HG03342 (cell line): ENCODE measurements around the gene PLXNA2.

Experiments
- ATAC-seq: cut with Tn5 transposase; IDR thresholded peaks from one replicate; pipeline ENCODE4 v1.9.1; 2021; ENCODE audit warnings: mild to moderate bottlenecking, moderate library complexity; ENCODE audit not compliant: unreplicated experiment

PLXNA2 gene

DNA sequence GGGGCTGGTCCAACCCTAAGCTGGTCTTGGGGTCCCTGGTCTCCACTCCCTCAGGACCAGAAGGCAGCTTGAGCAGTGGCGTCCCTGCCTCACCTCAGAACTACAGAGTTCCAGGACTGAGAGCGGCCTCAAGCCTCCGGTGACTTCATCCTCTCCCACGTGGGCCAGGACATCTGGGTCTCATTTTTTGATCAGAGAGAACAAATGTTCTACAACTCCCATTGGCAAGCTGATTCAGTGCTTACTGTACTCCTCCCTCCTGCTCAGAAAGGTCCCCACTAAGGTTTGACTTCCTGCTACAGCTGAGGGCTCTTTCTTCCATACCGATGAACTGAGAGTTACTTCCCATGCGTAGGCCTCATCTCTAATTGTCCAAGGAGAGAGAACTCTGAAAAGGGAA, 78.5 kb downstream of the PLXNA2 start:
- ATAC-seq = no peak

DNA sequence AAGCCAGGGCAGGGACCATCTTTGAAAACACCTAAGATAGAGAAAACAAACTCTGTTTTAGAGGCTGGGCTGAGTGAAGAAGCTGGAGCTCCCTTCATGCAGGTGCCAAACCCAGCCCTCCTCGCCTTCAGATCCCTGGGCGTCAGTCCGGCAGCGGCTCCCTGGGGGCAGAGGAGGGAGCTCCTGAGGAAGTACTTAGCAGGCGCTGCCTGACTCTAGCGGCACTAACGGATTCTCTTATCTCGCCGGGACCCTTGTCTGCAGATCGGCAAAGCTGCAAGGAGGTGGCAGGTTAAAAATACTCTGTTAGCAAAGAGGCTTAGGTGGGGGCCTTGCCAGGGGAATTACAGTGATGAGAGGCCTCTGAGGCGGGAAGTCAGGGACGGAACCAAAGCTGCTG, 79.6 kb downstream of the PLXNA2 start:
- ATAC-seq = no peak

DNA sequence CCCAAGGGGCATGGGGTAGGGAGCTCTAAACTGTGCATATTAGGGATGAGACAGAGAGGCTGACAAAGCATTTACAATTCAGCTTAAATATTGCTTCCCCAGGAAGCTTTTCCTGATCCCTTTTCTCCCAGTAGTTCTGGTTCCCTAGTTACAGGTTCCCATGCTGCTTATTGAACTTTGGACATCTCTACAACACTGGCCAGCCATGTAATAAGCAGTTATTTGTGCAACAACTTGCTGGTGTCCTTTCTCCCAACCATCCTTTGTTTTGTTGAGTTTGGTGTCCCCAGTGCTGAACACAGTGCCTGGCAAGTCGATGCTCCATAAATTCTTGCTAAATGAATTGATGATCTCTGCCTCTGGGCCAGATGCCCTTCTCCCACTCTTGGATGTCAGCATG, 80.6 kb downstream of the PLXNA2 start:
- ATAC-seq = no peak

DNA sequence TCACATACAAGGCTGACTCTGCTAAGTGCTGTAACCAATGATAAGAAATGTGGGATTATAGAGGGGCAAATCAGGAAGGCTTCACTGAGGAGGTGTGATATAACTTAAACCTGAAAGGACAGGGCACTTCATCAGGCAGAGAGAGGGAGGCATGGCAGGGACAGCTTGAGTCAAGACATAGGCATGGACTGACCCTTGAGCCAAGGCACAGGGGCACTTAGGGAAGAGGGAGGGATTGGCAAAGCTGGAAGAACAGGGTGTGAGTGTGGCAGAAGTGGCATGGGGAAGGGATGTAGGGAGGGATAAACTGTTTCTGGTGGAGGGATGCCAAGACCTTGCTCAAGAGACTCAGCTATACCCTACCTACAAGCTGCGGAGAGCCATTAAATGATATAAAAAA, 81.3 kb downstream of the PLXNA2 start:
- no peak for ATAC-seq

DNA sequence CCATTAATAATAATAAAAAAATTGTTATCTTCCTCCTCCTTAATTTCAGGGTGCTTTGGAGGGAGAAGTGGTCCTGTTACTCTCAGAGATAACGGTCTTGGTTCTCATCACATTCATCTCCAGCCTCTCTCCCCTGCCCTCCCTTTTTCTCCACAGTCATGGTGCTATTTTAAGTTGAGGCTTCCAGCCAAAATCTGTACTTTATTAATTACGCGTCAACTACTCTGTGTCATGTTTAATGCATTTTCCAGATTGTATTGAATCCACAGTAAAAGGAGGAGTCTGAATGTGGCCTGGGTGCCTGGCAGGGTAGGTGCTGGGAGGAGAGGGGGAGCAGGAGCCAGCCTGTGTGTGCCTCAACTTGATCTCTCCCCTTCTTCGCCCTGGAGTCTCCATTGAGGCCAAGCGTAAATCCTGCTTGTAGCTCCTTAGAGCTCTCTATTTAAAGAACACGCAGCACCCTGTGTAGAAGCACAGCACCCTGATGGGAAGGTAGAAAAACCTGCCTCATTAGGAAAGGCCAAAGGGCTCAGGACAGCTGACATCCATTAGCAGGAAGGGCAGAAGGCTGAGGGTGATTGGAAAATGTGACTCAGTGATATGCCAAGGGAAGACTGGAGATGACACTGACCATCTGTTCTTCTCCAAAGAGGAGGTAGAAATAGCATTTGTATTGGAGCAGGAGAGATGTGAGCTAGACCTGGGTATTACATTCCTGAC, 82.4 kb downstream of the PLXNA2 start:
- ATAC-seq = no peak

DNA sequence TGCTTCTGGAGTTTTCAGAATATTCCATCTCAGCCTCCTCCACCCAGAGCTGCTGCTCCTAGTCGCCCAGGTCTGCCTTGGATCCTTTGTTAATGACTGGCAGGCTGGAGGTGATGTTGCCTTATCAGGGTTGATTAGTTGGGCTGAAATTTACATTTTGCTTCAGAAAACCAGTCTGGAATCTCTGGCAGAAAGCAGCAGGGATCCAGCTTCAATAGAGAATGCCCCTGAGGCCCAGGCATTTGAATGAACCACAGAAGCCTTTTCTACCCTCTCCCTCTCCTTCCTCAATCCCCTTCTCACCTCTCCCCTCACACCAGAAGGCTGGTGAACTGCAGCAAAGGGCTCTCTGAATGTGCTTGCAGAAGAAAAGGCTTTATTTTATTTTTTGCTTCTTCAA, 83.2 kb downstream of the PLXNA2 start:
- no peak for ATAC-seq

DNA sequence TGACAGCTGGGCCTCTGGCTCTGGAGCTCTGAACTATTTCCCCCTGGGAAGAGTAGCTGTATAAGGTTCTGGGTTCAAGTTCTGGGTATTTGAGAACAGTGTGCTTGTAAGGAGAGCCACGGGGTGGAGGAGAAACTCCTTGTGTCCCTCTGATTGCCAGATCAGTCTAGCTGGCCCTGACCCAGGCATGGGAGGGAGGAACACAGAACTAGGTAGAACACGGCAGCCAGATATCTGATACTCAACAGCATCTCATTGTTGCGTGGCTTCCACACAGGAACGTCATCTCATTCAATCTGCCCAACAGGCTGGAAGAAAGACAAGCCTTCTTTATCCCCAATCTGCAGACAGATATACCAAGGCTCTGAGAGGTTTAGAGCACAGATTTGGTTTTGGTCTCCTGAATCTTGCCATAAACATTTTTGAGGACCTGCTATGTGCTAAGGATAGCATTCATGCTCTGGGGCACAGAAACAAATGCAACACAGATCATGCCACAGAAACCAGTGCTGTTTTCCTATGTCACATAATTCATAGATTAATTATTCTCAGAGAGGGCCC, 83.8 kb downstream of the PLXNA2 start:
- ATAC-seq = no peak

DNA sequence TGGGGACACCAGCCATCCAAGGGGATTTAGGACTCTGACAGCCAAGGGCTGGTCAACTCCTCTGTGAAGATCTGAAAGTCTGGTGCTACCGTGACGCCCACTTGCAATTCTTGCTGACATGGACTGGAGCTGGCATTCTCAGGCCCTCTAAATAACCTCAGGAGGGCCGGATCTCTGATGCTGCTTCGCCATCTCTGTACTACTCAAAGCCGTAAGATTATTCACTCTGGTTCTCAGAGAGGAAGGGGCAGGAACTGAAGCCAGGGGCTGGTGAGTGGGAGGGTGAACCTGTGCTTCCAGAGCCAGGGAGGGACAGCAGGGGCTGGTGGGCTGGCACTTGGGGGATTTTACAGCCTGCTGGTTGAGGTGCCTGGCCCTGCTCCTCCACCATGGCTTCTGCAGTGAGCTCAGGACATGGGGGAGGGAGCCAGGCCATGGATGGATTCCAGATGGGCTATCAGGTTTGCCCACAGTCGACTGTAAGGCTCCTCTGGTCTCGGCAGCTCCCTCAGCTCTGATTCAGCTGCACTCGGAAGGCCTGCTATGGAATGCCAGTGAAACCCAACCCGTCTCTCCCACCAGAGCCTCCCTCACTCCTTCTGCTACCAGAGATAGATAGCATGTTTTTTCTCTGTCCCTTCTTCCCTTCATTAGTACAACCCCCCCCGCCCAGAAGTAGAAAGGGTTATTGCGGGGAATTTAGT, 84.5 kb downstream of the PLXNA2 start:
- no peak for ATAC-seq

DNA sequence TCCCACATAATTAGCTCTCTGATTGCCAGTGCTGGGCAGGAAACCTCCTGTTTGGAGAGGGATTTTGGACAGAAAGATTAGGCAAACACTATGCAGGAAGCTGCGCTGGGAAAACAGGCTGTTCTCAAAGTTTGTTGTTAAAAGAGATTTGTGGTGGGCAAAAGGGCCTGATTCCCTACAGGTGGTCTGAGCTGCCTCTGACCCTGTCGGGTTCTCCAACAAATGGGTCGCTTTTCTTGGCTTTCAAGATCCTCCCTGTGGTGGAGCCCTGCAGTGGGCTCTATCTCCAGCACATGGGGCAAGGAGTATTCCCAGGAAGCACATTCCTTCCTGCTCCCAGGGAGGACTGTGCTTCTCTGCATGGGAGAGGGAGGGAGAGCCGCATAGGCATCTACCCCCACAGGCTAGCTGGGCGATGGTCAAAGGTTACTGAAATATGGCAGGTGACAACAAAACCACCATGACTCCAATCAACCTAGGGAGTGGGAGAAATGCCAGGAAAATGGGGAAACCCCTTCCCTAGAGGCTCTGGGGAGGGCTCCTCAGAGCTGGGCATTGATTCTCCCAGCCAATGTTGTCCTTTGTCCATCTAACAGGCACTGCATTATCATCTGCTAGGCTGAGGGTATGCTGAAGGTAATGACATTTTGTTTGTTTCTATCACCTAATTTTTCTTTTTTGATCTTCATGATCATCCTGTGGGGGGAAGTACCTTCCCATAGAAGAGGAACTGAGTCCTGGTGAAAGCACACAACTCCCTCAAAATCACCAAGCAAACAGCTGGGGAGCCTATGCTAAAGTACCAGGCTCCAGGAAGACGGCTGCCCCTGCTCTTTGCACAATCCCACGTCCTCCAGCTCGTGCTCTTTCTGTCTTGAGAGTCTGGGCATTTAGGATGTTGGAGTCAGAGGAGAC, 85.3 kb downstream of the PLXNA2 start:
- ATAC-seq = no peak

DNA sequence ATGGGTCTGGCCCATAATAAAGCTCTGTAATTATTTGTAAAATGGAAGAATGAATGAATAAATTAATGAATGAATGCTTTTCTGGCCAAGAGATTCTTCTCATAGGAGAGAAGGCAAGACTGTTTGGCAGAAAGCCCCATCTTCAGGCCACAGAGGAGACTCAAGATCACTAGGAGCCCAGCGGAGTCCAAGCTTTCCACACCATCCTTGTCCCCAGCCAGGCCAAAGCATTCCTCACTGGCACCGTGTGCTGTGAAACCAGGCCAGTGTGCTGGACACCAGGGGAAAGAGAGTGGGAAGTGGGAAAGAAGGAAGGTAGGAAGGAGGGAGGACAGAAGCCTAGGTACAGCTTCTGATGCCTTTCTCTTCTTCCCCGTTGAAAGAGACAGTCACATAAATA, 86.4 kb downstream of the PLXNA2 start:
- no peak for ATAC-seq

DNA sequence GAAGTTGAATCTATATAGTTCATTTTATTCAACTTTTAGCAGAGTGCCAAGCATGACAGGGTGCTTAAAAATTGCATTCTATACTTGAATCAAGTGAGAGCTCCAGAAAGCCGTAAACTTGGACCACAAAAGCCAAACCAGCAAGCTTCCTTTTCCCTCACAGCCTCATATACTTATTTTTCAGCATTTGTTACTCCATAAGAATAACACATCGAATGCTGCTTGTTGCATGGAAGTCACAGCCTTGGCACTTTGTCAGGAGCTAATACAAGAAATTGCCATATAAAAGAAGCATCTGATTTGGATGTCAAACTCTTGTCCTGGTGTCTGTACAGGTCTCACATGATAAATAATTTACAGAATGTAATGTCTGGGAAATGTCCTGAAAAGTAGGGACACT, 87.4 kb downstream of the PLXNA2 start:
- ATAC-seq = no peak

DNA sequence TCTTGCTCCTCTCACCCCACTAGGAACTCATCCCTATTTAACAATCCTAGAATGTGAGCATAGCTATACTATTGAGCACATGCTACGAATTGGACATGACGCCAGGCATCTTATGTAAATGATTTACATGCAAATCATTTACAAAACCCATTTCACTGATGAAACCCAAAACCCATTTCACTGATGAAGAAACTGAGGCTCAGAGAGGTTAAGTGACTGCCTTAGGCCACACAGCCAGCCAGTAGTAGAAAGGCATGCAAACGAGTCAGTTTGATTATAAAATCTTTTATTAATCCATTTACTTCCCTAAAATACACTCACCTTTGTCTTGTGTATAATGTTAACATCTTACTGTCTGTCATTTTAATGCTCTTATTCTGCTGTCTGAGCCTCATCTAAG, 87.9 kb downstream of the PLXNA2 start:
- ATAC-seq = no peak

DNA sequence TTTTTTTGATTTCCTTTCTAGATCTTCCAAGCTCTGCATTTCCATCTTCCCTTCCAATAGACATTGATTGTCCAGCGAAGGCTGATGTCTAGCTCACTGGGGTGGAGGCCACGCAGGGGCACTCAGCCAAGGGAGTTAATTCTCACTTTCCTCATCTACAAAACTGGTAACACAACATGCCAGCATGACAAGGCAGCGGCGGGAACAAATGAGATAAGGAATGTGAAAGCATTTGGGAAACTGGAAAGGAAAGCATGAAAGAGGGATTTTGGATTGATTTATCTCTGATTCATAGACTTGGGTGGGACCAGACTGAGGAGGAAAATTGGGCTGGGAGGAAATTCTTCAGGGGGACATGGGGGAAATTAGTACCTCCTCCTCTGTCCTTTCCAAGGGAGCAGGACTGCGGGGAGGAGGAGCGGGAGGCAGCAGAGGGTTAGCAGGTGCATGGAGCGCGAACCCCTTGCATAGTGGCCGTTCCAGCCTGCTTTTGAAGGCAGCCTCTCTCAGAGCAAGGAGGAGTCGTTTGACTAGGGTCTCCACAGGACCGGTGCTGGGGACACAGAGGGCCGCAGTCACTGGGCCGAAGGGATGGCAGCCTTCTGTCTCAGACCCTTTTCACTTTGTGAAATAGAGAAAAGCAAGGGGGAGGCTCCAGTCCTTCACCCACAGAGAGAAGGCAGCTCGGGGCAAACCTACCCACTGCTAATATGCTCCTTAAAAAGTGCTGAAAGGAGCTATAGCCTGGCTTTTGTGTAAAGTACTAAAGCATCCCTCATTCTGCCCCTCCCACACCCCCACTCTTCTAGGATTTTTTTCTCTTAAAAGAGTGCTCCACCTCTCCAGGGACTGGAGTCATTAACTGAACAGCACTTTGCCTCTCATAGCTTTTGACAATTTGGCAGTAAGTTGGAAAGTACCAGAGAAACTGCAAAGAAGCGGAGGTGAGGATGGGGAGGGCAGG, 89.2 kb downstream of the PLXNA2 start:
- ATAC-seq = no peak

DNA sequence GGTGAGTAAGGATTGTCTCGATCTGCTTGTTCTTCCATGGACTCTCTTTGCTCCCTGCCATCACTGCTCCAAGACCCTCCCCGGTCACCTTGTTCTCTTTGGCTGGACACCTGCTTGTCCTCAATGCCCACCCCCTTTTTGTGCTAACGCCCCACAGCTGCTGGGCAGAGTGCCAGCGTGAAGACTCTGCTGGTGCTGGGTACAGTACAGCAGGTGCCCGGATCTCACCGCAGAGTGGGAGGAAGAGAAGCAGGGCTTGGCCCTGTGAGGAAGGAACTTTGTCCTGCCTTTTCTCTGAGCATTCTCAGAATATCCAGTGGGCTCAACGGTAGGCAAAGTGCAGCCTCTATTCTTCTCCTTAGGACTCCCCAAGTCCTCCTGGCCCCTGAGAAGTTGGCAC, 90.1 kb downstream of the PLXNA2 start:
- ATAC-seq = no peak

DNA sequence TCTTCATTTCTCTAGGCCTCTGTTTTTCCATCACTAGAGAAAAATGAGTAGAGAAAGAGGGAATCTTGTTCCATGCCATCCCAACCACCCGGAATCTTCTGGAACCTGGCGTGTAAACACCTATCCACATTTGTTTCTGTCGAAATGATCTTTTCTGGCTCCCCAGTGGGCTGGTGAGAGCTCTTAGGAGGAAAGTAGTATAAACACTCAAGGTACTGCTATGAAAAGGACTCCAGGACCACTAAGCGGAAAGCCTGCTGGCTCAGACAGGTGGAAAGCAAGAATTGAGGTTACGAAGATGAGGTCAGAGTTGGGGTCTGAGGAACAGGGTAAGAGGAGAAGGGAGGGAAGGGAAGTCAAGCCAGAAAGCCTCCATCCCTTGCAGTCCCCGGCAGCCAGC, 90.8 kb downstream of the PLXNA2 start:
- no peak for ATAC-seq

DNA sequence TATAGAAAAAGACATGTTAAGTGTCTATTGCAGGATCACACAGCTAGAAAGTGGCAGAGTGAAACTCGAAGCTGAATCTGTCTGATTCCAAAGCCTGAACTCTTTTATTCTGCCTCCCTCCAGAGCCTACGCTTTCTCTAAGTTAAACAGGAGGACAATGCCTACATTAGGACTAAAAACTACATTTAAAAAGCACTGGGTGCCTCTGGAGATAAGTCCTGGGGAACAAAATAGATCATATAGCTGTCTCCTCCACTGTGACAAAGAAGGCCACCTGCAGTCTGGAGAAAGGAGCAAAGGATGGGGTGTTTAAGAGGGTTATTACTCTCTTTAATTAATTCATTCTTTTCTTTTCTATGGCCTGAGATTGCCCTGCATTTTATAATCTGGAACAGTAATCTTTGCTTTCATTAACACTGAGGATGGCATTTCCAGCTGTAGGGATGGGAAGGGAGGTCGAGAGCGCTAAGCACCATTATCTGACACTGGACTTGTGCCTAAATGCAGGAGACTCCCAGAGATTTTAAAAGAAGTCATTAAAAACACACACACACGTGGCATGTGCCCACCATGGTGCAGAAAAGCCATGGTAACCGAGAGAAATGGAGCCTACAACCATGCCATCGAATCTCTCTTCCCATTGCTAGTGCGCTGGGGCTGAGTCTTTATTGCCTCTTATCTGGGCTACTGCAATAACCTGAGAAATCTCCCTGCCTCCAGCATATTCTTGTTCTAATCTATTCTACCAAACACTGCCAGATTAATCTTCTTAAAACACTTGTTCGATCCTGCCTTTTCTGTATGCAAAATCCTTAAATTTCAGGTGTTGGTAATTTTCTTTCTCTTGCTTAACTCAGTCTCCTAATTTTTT, 92.2 kb downstream of the PLXNA2 start:
- no peak for ATAC-seq

DNA sequence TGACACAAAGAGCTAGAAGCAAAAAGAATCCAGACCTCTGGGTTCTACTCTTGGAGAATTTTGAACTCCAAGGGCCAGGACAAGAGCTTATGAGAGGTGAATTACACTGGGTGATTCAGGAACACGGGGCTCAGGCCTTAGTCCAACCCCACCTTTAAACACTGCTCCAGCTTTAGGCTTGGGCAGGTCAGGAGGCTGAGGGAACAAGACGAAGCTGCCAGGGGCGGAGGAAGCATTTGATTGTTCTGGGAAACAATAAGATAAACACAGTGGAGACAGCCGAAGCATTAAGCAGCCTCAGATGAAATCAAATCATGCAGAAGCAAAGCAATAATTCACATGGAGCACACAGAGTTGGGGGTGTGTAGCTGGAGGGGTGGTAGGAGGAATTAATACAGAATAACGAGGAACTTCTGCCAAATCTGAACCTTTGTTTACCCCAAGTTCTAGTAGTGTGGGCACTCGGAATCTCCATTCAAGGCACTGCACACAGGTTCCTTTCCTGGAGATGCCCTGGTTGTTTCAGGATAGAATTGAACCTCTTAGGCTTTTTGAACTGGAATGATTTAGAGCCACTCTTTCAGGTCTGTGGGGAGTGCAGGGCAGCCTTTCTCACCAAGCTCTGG, 93.2 kb downstream of the PLXNA2 start:
- no peak for ATAC-seq

DNA sequence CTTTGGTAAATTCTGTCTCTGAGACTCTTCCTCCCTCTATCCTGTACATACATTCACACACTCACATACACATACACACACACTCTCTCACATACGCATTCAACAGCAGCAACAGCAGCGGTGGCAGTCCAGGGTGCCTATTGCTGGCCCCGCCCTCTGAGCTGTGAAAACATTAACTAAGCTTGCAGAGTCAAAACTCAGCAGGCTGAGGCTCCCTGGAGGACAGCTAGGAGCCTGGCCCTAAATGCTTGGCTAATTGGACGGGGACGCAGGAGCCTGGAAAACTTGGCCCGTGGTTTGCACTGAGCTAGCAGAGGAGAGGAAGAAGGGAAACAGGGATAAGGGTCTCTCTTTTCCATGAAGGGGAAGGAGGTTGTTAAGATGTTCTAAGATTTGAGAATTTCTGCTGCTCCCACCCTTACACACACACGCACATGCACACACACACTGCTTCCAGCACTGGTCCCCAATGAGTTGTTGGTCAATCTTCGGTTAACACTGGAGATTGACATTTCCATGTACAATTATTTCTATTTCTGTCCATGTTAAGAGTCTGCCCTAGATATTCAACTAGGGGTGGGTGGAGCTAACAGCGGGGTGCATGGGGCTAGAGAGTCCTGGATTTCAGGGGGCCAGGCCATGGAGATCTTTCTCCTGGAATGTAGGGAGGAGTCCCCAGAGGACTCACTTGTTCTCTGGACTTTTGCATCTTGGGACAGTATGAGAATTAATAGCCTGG, 94.2 kb downstream of the PLXNA2 start:
- no peak for ATAC-seq
